Vagina (tissue), 2 donors: ENCODE data around the gene PSMD14. TPM values are rescaled to one million over a fixed set of nuclear protein-coding genes. Genes with fewer than 3 reads are reported as not detected.

ENCODE experiments used
- DNase-seq, 2 donors: peaks; one replicate each; pipeline ENCODE4 v3.0.0-alpha.2; 2017; ENCODE audit errors: extremely low spot score in 2 of 2
- H3K27ac ChIP-seq: fragments of 200-600 bp; sonication (generic); one replicate; pipeline ENCODE4 v1.5.1; 2019
- H3K27me3 ChIP-seq: fragments of 200-600 bp; sonication (generic); one replicate; pipeline ENCODE4 v1.5.1; 2019
- H3K36me3 ChIP-seq, 2 donors: fragments of 200-600 bp; sonication (generic); one replicate each; pipeline ENCODE4 v1.5.1; 2017 to 2019
- H3K4me1 ChIP-seq: fragments of 200-600 bp; sonication (generic); one replicate; pipeline ENCODE4 v1.5.1; 2019
- H3K4me3 ChIP-seq, 2 donors: fragments of 200-600 bp; sonication (generic); 1 replicate in 1 of 2; 2 replicates in 1 of 2; pipeline ENCODE4 v1.5.1; 2016 to 2019
- H3K9me3 ChIP-seq: fragments of 200-600 bp; sonication (generic); one replicate; pipeline ENCODE4 v1.5.1; 2019
- CTCF ChIP-seq, 3 experiments: fragments of 450-650 bp in 2 of 3; fragments of 200-600 bp in 1 of 3; sonication (generic) in 1 of 3; IDR thresholded peaks; one replicate each; pipeline ENCODE4 v1.5.1; 2017 to 2019; ENCODE audit warnings: antibody characterized with exemption in 3 of 3, mild to moderate bottlenecking in 2 of 3, moderate library complexity in 2 of 3
- POLR2A ChIP-seq, 2 donors: fragments of 450-650 bp; IDR thresholded peaks; one replicate each; pipeline ENCODE4 v1.6.1; 2017; ENCODE audit warnings: antibody characterized with exemption in 2 of 2, mild to moderate bottlenecking in 2 of 2, moderate library complexity in 2 of 2
- POLR2AphosphoS5 ChIP-seq, 2 donors: sonication (generic); formaldehyde crosslinking; IDR thresholded peaks; one replicate each; pipeline ENCODE4 v1.9.0; 2017; ENCODE audit warnings: antibody characterized with exemption in 2 of 2, mild to moderate bottlenecking in 2 of 2, low read depth in 1 of 2; ENCODE audit not compliant: insufficient read depth in 1 of 2
- intact Hi-C: fragments of 100-400 bp; cut with DNase I; formaldehyde crosslinking; loops from one replicate; pipeline ENCODE4 v1.15.1; 2023
- total RNA-seq: library from RNA; depleted of rRNA; stranded (reverse); fragments of >200 nt; gene quantifications from one replicate; pipeline ENCODE4 v1.2.3, GENCODE V29; 2016

PSMD14 gene
- total RNA-seq, 1 donor from 2014 or later = 34.4 TPM

GRCh38 chr2:161400076-161400475 is 91.9 kb downstream of the PSMD14 start:
- Histone ChIP-seq H3K27ac (no peak overlapping the region), H3K9me3 (no peaks in the 10 kb centered on the region), H3K27me3 (no peaks in the 10 kb centered on the region), H3K4me3 (no peak overlapping the region), H3K36me3 (peaks cover 0 to 23% of the 10 kb centered on the region in 2 donors), H3K4me1 (no peaks in the 10 kb centered on the region)
- no peak for TF ChIP-seq POLR2AphosphoS5 (IDR thresholded peaks at IDR 0.05; ENCODE audit: insufficient read depth in 1 of 2, low read depth in 1 of 2)
- no peak for TF ChIP-seq POLR2A (IDR thresholded peaks at IDR 0.05)
- no peak for TF ChIP-seq CTCF (IDR thresholded peaks at IDR 0.05)
- DNase-seq = no peak
- intact Hi-C loops = no loop called here

DNA sequence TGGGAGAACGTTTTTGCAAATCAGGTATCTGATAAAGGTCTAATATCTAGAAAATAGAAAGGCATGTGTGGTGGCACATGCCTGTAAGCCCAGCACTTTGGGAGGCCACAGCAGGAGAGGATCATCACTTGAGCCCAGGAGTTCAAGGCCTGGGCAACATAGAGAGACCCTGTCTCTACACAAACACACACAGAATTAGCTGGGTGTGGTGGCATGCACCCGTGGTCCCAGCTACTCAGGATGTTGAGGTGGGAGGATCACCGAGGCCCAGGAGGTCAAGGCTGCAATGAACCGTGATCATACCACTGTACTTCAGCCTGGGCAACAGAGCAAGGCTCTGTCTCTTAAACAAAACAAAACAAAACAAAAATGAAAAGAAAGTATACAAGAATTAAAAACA is 94.1 kb downstream of the PSMD14 start:
- Histone ChIP-seq H3K4me1 (no peaks in the 10 kb centered on the region), H3K27me3 (no peaks in the 10 kb centered on the region), H3K9me3 (no peaks in the 10 kb centered on the region), H3K4me3 (no peak overlapping the region), H3K27ac (no peak overlapping the region), H3K36me3 (peaks cover 0 to 12% of the 10 kb centered on the region in 2 donors)
- intact Hi-C loops = no loop called here
- no peak for TF ChIP-seq CTCF (IDR thresholded peaks at IDR 0.05)
- no peak for TF ChIP-seq POLR2A (IDR thresholded peaks at IDR 0.05)
- TF ChIP-seq POLR2AphosphoS5 (IDR thresholded peaks at IDR 0.05; ENCODE audit: insufficient read depth in 1 of 2, low read depth in 1 of 2) = no peak
- DNase-seq = no peak

GRCh38 chr2:161406316-161406715 is 98.1 kb downstream of the PSMD14 start:
- Histone ChIP-seq H3K27me3 (no peaks in the 10 kb centered on the region), H3K9me3 (no peaks in the 10 kb centered on the region), H3K36me3 (peaks cover 0 to 9% of the 10 kb centered on the region in 2 donors), H3K27ac (no peak overlapping the region), H3K4me1 (no peaks in the 10 kb centered on the region), H3K4me3 (no peak overlapping the region)
- intact Hi-C loops = no loop called here
- TF ChIP-seq POLR2A (IDR thresholded peaks at IDR 0.05) = no peak
- TF ChIP-seq CTCF (IDR thresholded peaks at IDR 0.05) = no peak
- TF ChIP-seq POLR2AphosphoS5 (IDR thresholded peaks at IDR 0.05; ENCODE audit: insufficient read depth in 1 of 2, low read depth in 1 of 2) = no peak
- DNase-seq = no peak

DNA sequence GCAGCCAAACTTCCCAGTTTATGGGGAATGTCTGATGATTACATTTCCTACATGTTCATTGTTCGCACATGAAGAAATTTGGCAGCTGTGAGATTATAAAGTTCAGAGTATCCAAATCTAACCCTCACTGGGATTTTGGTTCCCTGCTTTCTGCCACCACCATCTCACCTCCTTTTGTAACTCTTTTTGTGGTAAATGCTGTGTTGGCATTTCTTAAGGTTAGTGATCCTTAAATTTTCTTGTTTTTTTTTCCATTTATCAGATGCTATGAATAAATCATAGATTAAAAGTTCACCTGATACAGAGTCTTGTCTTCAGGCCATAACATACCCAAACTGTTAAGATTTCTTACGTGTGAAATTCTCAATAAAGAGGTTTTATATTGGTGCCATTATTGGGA is 99.4 kb downstream of the PSMD14 start:
- H3K9me3 ChIP-seq = no peaks in the 10 kb centered on the region
- no peak for DNase-seq
- H3K27me3 ChIP-seq = no peaks in the 10 kb centered on the region
- H3K4me1 ChIP-seq = no peaks in the 10 kb centered on the region
- TF ChIP-seq CTCF (IDR thresholded peaks at IDR 0.05) (no peak), POLR2AphosphoS5 (IDR thresholded peaks at IDR 0.05; ENCODE audit: insufficient read depth in 1 of 2, low read depth in 1 of 2) (no peak), POLR2A (IDR thresholded peaks at IDR 0.05) (no peak)
- intact Hi-C loops = no loop called here
- H3K36me3 ChIP-seq = no peaks in the 10 kb centered on the region
- no peak overlapping the region for H3K27ac ChIP-seq
- H3K4me3 ChIP-seq = no peak overlapping the region

GRCh38 chr2:161409308-161409907 is 101.2 kb downstream of the PSMD14 start:
- Histone ChIP-seq H3K27me3 (no peaks in the 10 kb centered on the region), H3K36me3 (no peaks in the 10 kb centered on the region), H3K4me3 (no peak overlapping the region), H3K9me3 (no peaks in the 10 kb centered on the region), H3K4me1 (peaks cover 6% of the 10 kb centered on the region), H3K27ac (no peak overlapping the region)
- intact Hi-C loops = no loop called here
- no peak for DNase-seq
- TF ChIP-seq POLR2AphosphoS5 (IDR thresholded peaks at IDR 0.05; ENCODE audit: insufficient read depth in 1 of 2, low read depth in 1 of 2) (no peak), POLR2A (IDR thresholded peaks at IDR 0.05) (no peak), CTCF (IDR thresholded peaks at IDR 0.05) (no peak)
